ENCODE results near the gene STAT5A. TPM values are rescaled to one million over a fixed set of nuclear protein-coding genes. Genes with fewer than 3 reads are reported as not detected.

The STAT5A gene
- total RNA-seq, 1 donor from 2014 or later, result 37.4 TPM

DNA sequence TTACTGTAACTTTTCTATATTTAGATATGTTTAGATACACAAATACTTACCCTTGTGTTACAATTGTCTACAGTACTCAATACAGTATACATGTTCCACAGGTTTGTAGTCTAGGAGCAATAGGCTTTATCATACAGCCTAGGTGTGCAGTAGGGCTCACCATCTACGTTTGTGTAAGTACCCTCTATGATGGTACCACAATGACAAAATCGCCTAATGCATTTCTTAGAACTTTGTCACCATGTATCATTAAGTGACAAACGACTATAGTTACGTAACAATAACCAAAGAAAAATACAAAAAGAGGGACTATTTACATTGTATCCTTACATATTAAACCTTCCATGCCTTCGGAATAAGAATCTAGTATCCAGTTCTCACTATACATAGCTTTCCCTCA, 20.1 kb upstream of the STAT5A start:
- DNase-seq (ENCODE audit: low spot score), result no peak

DNA sequence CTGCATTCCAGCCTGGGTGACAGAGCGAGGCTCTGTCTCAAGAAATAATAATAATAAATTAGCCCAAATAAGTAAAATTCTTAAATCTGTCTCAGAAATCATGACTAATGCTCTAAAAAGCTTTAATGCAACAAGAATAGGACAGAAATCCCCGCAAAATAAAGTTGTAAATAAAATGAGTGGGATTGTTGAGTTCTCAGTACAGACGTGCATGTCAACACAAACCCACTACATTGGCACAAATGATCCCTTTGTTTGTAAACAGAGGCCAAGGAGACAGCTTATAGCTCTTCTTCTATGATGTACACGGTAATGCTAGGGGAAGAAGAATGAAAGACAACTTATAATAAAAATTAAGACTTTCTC, 18.1 kb upstream of the STAT5A start:
- DNase-seq (ENCODE audit: low spot score), result no peak

DNA sequence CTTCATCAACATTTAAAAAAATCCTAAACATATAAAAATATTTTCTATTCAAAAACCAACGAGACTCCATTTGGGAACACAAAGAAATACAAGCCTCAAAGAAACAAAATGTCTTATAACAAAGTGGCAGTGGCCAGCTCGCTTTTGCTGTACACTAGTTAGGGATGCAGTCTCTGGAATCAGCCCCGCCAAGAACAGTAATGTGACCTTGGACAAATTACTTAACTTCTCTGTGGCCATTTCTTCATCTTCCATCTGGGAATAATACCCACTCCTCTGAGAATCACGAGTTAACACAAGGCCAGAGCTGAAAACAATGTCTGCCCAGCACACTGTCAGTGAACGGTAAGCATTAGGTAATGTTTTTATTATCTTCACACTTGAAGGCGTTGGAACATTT, 17.7 kb upstream of the STAT5A start:
- no peak for DNase-seq (ENCODE audit: low spot score)

DNA sequence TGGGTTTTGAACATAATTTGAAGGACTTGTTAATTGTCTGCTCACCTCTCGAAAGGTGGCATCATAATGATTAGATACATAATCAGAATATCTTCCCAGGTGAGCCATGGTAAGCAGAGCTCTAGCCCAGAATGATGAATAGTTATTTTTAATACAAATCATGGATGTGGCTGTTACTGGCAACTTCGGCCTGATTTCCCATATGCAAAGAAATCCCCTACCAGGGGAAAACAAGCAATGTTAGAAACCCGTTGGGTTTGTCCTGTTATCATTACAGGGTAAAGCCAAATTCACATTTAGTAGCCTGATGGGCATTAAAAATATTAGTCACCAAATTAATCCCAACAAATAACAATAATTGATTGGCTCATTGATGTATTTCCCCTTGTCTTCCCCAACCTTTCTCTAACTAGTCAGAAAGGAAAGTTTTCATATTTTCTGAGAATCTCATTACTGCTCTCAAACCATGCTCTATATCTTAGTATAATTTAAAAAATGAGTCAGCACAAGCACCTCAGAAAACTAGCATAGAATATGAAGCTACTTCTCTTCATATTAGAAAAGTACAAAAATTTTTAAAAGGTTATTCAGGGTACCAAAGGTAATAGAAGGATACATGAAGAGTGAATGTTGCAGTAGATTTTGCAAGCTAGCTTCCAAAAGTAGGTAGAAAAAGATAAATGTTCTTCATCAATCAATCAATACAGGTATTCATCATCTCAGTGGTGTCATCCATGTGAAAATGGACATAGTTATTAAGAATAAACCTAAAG, 17.1 kb upstream of the STAT5A start:
- no peak for DNase-seq (ENCODE audit: low spot score)

DNA sequence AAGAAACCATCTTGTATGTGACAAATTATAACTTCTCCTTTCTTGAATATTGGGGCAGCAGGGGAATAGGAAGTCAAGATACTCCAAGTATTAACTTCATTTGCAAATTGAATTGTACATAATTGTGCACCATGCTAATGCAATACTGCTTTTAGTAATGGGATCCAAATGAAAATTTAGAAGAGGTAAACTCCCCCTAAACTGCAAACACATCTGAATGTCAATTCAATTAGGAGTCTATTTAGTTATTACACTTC, 16.6 kb upstream of the STAT5A start:
- DNase-seq (ENCODE audit: low spot score), result no peak

DNA sequence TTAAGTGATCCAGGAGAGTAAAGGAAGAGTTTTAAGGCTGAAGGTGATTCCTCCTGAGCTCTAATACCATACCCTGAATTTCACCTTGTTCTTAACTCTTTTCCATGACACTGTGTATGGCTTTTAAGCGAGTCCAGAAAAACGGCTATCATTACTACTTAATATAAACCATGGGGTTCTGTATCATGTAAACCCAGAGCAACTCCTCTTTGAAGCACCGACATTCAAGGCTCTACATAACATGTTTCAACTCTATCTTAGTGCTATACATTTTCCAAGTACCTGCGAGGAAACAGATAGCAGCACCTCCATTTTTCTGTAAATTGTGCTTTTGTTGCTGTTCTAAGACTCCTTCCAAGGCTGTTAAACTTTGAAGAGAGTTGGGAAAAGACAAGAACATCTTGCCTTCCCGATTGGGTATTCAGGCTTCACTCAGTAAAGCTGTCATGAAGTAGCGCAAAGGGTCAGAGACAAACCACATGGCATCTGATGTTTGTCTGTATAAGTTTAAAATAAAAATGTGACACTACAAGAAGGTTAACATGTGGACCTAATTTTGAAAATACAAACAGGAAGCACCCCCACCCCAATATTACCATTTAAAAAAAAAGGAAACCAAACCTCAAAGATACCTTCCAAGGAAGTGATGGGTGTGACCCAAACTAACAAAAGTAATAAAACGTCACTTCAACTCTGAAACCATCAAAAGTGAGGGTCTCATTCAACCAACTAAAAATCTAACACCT, 16.0 kb upstream of the STAT5A start:
- DNase-seq (ENCODE audit: low spot score), result no peak

DNA sequence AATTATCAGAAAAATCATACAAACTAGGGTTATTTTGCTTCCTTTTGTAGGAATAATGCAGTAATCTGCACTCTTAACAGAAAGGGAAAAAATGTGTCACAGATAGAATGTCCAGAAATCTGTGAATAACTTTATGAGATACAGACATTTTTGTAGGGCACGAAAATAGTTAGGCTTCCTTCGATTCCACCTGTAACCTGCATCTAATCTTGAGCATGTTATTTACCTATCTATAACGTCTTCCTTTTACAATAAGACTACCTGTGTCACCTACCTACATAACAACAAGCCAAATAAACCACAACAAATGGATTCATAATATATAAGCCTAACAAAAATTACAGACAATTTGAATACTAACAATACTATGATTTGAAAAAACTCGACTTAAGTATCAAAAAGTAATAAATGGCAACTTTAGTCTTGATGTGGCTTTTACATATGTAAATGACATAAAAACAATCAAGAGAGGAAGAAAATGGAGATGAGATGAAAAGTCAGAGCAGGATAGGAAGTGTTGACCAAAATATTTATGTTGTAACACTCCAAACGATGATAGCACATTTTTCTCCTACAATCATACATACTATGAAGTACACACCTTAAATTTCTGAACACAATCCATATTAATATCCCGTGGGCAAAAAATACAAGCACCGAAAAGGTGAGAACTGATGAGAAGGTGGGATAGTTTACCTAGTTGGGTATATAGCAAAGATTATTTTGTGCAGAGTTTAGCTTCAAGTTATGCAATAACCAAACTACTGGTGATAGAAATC, 14.6 kb upstream of the STAT5A start:
- no peak for DNase-seq (ENCODE audit: low spot score)

DNA sequence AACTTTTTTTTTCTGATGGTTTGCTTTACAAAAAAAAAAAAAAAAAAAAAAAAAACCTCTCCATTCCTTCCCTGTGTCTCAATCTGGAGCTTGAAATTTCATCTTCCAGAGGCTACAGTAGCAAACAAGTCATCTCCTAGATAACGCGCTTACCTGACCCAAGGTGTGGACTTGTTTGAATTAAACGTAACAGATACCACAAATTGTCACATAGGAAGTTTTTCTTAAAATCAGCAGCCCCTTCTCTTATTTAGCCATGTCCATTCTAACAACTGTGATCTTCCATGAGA, 14.1 kb upstream of the STAT5A start:
- DNase-seq (ENCODE audit: low spot score), result no peak

DNA sequence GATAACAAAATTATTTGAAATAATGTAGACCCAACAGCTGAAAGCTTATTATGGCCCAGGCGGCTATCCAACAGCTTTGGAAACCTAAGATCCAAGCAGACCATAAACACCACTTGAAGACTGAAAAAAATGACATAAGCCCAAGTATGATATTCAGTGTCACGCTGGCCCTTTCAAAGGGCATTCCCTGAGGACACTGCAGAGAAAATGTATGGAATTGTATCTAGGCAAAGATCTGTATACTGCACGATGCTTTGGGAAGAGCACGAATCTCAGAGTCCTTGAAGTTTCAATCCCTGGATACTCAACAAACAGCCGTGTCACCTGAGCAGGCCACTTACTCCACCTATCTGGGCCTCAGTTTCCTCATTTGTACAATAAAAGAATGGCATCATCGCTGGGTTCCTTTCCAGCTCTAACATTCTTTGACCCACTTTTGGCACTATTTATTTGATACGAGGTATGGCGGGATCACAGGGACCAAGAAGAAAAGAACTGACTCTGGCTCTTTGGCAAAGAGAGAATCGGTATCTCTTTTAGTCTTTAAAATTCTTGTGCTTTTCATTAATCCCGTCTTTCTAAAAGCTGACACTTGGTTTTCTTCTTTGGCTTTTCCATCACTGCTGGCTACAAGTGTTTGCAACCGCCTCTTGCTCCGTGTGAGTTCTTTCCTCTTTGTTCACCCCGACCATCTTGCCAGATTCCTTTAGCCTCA, 13.3 kb upstream of the STAT5A start:
- no peak for DNase-seq (ENCODE audit: low spot score)

DNA sequence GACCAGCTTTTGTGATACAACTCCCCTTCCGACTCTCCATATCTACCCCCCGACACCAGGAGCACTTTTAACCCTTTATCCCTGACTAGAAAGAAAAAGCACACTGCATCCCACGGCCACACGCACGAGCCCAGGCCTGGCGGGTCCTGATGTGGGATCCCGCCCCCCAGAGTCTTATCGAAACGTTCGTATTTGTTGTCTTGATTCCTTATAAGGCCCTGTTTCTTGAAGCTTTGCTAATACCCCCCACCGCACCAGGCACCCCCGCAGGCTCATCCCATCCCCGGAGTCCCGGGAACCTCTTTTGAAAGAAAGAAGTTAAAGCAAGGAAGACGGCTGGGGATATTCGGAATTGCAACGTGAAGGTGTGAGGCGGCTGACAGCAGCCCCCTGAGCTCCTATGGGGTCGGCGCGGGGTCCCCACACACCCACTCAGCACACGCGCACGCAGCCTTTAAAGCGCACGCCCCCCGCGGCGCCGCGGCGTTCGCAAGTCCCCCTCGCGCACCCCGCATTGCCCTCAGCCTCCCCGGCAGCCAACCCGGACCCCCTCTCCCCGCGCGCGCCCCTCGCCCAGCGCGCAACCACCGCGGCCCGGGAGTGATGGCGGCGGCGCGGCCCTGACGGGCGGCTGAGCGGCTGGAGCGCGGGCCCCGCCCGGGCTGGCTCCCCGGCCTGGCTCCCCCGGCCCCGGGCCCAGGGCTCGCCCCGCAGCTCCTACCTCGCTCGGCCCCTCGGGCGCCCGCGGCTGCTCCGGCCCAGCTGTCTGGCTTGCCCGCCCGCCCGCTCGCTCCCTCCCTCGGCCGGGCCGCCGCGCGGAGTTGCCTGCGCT, 12.6 kb upstream of the STAT5A start:
- no peak for DNase-seq (ENCODE audit: low spot score)

DNA sequence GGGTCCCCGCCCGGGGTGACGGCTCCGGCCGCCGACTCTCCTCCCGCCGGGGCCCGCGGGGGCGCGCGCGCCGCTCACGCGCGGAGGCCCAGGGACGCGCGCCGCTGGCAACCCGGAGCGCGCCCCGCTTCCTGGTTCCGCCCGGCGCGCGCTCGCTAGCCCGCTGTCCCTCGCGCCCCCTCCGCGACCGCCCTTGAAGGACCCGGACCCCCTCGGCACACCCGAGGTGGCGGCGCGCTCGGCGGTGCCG, 12.0 kb upstream of the STAT5A start, which contains the start of gene STAT5B:
Gene STAT5B, minus strand, starts transcription at position 33 of the 250 bp plus-strand sequence. CDS start 44,264 bp downstream, outside the sequence.
- DNase-seq (ENCODE audit: low spot score), result peak; percentile 60

DNA sequence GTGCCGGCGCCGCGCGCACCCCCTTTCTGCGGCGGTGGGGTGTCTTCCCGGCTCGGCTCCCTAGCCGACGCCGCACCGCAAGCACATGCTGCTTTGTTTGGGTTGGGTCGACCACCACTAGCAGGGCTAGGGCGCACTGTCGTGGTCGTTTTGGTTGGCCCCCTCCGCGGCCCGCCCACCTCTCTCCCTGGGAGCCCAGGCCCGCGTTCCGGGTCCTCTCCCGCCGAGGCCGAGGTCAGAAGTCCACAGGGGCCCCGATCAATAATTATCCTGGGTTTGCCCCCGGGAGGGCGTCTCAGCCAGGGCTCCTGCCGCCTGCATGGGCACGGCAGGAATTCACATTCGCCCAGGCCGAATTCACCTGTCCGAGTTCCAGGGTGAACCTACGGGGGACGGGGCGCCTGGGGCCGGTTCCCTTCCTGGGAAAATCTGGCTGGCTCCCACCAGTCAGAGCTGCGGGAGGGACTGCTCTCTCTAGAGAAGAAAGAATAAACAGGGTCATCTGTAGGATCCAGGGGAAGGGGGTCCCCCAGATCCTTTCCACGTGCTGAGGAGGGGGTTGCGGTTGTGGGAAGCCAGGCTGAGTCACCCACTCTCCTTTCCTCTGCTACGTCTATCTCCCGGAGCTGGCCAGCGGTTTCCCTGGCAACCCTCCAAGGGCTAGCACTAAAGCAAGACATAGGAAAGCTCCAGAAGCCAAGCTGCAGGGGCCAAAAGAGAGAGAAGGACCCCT, 11.5 kb upstream of the STAT5A start:
- peak; percentile 76 for DNase-seq (ENCODE audit: low spot score)

DNA sequence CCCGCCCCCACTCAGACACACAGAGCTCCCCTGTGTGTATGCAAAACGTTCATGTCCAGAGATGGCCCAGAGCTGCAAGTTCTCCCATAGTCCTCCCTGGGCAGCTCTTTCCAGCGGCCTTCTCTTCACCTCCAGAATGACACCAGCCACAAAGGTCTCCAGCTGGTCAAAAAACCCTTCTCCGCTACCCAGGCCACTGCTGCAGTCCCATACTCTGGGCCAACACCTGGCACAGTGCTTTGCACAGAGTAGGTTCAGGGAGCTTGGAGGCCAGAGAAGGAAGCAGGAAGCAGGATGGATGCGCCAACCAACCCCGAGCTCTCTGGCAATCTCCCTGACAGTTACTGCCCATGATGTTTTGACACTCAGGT, 11.0 kb upstream of the STAT5A start:
- no peak for DNase-seq (ENCODE audit: low spot score)

DNA sequence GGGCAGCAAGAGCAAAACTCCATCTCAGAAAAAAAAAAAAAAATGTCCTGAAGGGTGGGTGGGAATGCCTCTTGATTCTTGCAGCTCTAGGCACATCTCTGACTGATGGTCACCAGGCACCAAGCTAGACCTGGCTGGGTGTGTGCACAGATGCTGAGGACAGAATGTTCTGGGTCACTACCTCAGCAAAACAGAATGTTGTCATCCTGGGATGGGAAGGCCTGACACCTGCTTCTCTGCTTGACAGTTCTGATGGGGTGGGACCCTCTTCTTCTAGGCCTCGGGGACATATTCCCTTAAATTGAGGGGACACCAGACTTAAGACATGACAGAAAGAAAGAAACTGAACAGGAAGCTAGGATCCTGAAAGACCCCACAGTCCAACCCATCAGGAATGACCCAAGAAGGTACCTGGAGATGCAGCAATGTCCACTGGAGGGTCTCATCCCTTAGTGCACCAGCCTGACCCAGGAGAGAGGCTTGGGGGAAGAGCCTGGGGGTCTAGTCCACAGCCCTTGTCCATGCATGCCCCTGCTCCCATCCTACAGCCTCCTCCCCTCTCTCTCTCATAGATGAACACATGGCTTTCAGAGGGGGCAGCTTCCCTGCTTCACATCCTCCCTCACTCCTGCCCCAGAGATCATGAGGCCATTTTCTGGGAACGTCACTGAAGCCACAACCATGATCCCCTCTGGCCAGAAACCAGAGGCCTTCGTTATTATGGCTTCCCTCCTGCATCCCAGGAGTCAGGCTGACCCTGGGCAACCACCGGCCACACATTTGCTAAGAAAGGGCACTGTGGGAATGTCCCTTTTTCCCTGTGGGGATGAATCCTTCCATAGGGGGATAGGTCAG, 8.3 kb upstream of the STAT5A start:
- DNase-seq (ENCODE audit: low spot score), result no peak

DNA sequence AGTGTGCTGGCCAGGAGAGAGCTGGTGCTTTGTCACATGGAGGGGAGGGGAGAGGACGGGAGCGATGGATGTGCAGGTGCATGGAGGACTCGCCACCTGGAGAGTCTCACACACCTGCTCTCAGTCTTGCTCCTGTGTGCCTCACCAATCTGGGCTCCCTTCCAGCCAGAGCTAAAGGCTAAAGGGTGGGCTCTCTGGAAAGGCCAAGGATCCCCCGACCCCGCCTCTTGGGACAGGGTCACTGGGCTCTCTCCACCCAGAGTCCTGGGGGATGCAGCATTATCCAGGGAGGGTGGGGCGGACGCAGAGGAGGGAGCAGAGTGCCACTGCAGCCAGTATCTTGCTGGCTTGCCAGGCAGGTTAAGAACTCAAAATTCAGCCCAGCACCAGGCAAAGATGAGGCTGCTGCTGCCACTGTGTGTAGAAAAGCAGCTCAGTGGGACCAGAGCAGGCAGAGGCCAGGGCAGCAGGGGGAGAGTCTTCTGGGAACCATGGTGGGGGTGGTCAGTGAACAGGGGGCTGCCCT, 6.7 kb upstream of the STAT5A start:
- DNase-seq (ENCODE audit: low spot score), result peak; percentile 40

DNA sequence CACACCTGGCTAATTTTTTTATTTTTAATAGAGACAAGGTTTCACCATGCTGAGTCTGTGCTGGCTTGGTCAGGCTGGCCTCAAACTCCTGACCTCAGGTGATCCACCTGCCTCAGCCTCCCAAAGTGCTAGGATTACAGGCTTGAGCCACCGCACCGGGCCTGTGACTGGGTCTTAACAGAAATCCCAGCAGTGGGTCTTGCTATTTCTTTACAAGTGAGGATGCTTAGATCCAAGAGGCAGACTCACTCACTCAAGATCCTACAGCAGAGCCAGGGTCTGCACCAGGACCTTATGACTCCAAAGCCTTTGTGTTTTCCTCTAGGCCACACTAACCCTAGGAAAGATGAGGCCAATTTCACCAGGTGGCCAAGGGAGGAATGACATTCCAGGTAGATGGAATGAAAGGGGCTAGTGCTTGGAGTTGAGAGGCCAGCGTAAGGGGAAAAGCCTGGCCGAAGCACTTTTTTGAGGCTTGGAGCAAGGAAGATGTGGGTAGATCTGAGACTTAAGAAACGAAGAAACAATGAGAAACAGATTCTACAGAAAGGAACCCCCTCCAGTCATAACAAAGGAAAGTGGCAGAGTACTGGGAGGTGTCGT, 5.7 kb upstream of the STAT5A start:
- peak; percentile 19 for DNase-seq (ENCODE audit: low spot score)

DNA sequence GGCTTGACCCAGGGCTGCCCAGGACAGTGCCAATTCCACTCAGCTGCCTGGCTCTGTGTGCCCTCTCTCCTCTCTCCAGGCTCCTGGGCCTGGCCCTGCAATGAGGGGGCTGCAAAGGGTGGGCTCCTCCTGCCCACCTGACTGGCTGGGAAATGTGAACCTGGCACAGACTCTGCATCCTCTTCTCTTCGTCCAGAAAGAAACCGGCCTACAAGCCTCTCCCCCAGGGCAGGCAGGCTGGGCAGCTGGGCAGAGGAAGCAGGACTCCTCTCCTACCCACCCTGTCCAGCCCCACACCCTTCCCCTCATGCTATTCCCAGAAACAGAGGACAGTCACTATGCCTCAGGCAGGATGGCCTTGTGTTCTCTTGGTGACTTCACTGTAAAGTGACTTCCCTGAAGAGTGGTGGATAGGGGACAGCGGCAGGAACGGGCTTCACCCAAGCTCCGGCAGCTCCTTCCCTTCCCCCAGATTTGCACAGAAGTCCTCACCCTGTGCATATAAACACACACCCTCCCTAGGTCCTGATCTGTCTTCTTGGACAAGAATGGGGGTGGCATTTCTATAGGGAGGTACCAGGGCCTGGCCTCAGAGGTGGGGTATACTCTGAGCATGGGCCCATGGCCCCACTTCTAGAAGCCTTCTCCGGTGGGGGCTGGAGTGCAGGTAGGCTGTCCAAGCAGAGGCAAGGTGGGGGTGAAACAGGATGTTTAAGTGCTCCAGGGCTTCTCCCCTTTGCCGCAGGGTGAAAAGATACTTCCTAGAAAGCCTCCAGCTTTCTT, 4.9 kb upstream of the STAT5A start:
- peak; percentile 37 for DNase-seq (ENCODE audit: low spot score)

DNA sequence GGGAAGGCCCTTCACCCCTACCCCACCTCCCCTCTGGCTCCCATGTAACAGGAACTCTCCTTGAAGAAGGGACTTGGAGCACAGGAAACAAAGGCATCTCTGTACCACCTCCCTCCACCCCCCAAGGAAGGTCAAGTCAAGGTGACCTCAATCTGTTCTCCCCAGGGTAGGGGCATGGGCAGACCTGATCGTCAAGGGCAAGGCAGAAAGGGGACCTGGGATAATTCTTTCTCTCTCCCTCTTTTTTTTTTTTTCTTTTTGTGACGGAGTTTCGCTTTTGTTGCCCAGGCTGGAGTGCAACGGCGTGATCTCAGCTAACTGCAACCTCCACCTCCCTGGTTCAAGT, 4.3 kb upstream of the STAT5A start:
- peak; percentile 35 for DNase-seq (ENCODE audit: low spot score)

DNA sequence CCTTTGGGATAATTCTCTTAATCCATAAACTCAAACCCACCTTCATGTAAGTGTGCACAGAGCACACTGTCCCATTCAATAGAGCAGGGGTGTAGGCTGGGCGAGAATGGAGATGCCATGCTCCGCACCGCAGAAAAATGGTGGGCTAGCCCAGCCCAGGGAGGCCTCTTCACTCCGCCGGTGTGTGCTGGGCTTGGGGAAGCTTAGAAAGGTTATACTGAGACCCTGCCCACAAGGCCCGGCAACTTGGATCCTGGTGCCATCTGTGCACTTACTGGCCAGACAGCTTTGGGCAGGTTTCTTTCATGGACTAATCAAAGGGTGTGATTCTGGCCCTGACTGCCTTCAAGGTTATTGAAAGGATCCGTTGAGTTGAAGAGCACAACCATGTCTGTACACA, 3.7 kb upstream of the STAT5A start:
- peak; percentile 29 for DNase-seq (ENCODE audit: low spot score)

Data from ureter (tissue), 1 donor.